ENCODE data around the gene KLF1. TPM values are rescaled to one million over a fixed set of nuclear protein-coding genes. Genes with fewer than 3 reads are reported as not detected.
A peak's percentile ranks its signal among the peaks of the same experiment; 100 is the strongest.

KLF1 gene
- total and polyA plus RNA-seq, 2 of the 13 experiments (the other 11 are each of a cell fraction or from before 2014, with no cell fraction given): not detected

GRCh38 chr19:12913011-12913561, 26.1 kb upstream of the KLF1 start (continued):
- TF ChIP-seq ONECUT2 (CRISPR knock-in tag; IDR thresholded peaks at IDR 0.05) (no peak), POGK (CRISPR knock-in tag; conservative IDR thresholded peaks at IDR 0.05) (no peak), ARID3A (IDR thresholded peaks at IDR 0.05; ENCODE audit: low read depth, low read length) (no peak), FOSL2 (CRISPR knock-in tag; IDR thresholded peaks at IDR 0.05) (peak; percentile 18; the same call in 1 of the 2 replicates), MLLT10 (CRISPR knock-in tag; IDR thresholded peaks at IDR 0.05) (no peak), ZNF782 (CRISPR knock-in tag; IDR thresholded peaks at IDR 0.05; ENCODE audit: borderline replicate concordance) (no peak), CHD2 (IDR thresholded peaks at IDR 0.05; ENCODE audit: low read depth, low read length) (no peak), HOXA7 (CRISPR knock-in tag; IDR thresholded peaks at IDR 0.05) (no peak)

- in situ Hi-C loops (cut with HindIII; ENCODE audit: extremely low pct_ligation_motif_present, low pct_unique_long_range_greater_than_20kb): no loop called here
- Histone ChIP-seq H3K4me2 (ENCODE audit: low read depth, low read length) (peak overlapping the region; percentile 81), H2AFZ (ENCODE audit: low read length) (no peak overlapping the region), H4K20me1 (ENCODE audit: insufficient read depth, low read length) (no peaks in the 10 kb centered on the region), H3K9me3 (ENCODE audit: low read length) (no peaks in the 10 kb centered on the region), H3K9ac (ENCODE audit: insufficient read depth, low read depth, low read length) (peak overlapping the region; percentile 61), H3K4me3 (replicated peaks in 1 of 3; ENCODE audit: insufficient read depth in 1 of 3, low read depth in 2 of 3, low read length in 3 of 3) (peak overlapping the region; percentile 48 to 63 (median 55)), H3K4me1 (ENCODE audit: insufficient read depth, low read length) (peaks cover 30% of the 10 kb centered on the region), H3K36me3 (replicated peaks in 1 of 2; ENCODE audit: control insufficient read depth in 1 of 2, insufficient read depth in 2 of 2, low read length in 2 of 2) (no peaks in the 10 kb centered on the region), H3K79me2 (ENCODE audit: insufficient read depth, low read length) (no peaks in the 10 kb centered on the region), H3K27ac (ENCODE audit: extremely low read length, insufficient read depth, low read length) (peak overlapping the region; percentile 65), H3K27me3 (ENCODE audit: control insufficient read depth in 1 of 2, insufficient read depth in 2 of 2, low read length in 2 of 2) (no peaks in the 10 kb centered on the region)
- CTCF ChIA-PET (ENCODE audit: low intra/inter-chr PET ratio, low total read pairs): no interaction called here
- no peak for TF ChIP-seq ZNF512B (CRISPR knock-in tag; IDR thresholded peaks at IDR 0.05; ENCODE audit: borderline replicate concordance)
- TF ChIP-seq GATAD2A (CRISPR knock-in tag; IDR thresholded peaks at IDR 0.05): no peak
- TF ChIP-seq PHF20 (CRISPR knock-in tag; IDR thresholded peaks at IDR 0.05): 0 out of 2 replicates have a peak, but pooled peaks have one; percentile 30
- TF ChIP-seq ZNF362 (CRISPR knock-in tag; IDR thresholded peaks at IDR 0.05; ENCODE audit: borderline replicate concordance): 0 out of 2 replicates have a peak, but pooled peaks have one; percentile 33
- no peak for TF ChIP-seq KDM3A (CRISPR knock-in tag; IDR thresholded peaks at IDR 0.05; ENCODE audit: low read depth)
- no peak for DNase-seq (ENCODE audit: low spot score)
- intact Hi-C loops (cut with micrococcal nuclease; ENCODE audit: unreplicated experiment): no loop called here
- no peak for ATAC-seq
- WGBS (ENCODE audit: low lambda C conversion rate): 22% methylated on average over 4 of the region's 4 CpGs
- no TSS peak for BruUV-seq (replicated peaks)
- POLR2A ChIA-PET: interaction anchor here (1.3 to 4.2 kb wide), 8 partner anchors 11 to 250 kb away, joined by 3 to 40 read pairs (median 8); partner anchors contain the start of genes FARSA and GCDH
- no peak for FAIRE-seq
These were observed 25.6 kb upstream of the KLF1 start for GRCh38 chr19:12912571-12912970.
